Activated gamma-delta T cell treated with Interleukin-2 at 50 U/mL for 16 hours (primary cell): ENCODE data around the gene TBC1D9B.

Experiments used
- DNase-seq: peaks from one replicate; pipeline ENCODE4 v3.0.0-alpha.2; 2020

TBC1D9B gene

GRCh38 chr5:179868541-179868940, 39.2 kb downstream of the TBC1D9B start:
- no peak for DNase-seq

GRCh38 chr5:179867476-179867875, 40.2 kb downstream of the TBC1D9B start:
- DNase-seq, result no peak

DNA sequence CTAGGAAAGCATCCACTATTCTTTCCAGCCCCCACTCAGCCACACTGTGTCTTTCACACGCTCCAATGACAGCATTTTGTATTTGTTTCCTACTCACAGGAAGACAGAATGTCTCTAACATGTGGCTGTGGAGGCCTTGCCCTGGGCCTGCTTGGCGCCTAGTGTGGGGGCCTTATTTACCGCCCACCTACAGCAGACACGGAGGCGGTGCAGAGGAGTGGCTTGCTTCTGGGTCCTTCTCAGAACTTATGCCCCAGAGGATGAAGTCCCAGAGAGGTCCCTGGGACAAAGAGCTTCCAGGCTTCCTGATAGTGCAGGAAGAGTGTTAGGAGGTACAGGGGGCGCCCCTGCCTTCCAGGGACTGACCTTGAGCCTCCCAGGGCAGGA, 40.6 kb downstream of the TBC1D9B start:
- DNase-seq, result no peak

- DNase-seq, result no peak
Measured at GRCh38 chr5:179866241-179867078, 41.2 kb downstream of the TBC1D9B start.

DNA sequence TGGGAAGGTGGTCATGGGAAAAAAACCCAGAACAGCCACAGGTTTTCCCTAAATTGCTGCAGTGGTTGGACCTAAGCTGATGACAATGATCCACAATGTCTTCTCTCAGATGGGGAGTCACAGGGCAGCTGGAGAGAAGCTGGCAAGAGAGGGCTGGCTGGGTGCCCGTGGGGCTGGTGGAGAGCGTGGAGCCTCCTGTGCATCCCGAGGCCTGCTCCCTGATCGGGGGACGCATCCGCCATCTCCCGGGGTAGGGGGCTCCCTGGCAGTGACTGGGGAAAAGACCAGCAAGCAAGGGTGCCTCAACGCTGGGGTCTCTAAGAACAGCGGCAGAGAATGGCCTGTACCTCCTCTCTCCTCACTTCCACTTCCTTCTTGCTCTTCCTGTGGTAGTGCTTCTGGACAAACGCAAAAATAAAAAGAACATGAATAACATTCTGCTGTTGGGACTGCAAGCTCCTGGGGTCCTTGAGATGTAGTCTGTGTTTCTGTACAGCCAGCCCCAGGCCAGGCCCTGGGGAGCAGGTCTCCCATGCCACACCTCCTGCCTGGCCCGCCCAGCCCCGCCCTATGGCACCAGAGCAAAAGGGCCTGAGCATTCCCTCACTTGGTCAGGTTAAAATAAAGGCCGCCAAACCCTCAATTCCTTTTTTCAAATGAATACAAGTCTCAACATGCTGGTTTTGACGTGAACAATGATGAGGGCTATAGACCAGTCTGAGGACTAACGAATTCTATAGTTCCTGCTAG, 42.0 kb downstream of the TBC1D9B start:
- no peak for DNase-seq

- no peak for DNase-seq
Measured at GRCh38 chr5:179864686-179865085, 43.0 kb downstream of the TBC1D9B start.

- DNase-seq, result no peak
Measured at GRCh38 chr5:179863449-179864085, 44.1 kb downstream of the TBC1D9B start.

GRCh38 chr5:179862891-179863290, 44.8 kb downstream of the TBC1D9B start:
- DNase-seq, result no peak

DNA sequence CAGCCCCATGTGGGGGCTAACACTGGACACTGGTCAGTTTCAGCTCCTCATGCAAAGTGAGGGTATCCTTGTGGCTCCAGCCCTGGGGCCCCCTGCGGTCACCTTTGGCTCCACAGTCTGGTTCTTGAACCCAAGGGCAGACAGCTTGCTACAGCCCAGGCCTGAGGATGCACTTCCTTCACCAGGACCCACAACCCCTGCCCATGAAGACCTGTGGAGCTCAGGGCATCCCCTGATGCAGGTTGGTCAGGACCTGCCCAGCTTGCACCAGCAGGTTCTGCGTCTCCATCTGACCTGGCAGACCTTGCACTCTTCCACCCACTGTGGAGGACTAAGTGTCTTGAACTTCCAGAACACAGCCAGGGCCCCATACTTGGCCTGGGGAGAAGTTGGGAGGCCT, 45.4 kb downstream of the TBC1D9B start:
- DNase-seq, result no peak

DNA sequence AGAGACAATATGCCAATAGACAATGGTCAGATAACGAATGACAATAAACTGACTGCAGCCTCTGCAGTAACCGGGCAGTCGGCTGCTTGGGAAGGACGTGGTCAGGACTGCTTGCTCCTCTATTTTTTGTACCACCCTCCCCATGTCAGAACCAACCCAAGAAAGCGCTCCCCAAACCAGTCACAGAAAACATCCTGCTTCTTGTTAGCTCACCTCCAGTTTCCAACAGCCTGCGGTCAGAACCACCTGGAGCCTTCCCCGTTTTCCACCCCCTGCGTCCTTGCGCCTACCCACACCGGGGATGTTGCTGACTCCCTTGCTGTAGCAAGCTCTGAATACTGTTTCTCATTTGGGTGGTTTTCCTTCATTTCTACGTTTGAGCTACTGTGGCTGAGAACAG, 47.4 kb downstream of the TBC1D9B start:
- DNase-seq, result no peak

GRCh38 chr5:179858586-179859427, 48.9 kb downstream of the TBC1D9B start, which contains the start of gene MRNIP:
Gene MRNIP (minus strand): TSS chr5:179858817. CDS start chr5:179858796, 21 bp downstream.
- peak; percentile 86 for DNase-seq

- peak; percentile 40 for DNase-seq
Measured at GRCh38 chr5:179858241-179858585, 49.5 kb downstream of the TBC1D9B start.

GRCh38 chr5:179854356-179854755, 53.3 kb downstream of the TBC1D9B start:
- DNase-seq, result no peak

- DNase-seq, result no peak
Measured at GRCh38 chr5:179852993-179853547, 54.6 kb downstream of the TBC1D9B start.

- DNase-seq, result no peak
Measured at GRCh38 chr5:179841621-179842020, 66.1 kb downstream of the TBC1D9B start.

- DNase-seq, result no peak
Measured at GRCh38 chr5:179840766-179841165, 66.9 kb downstream of the TBC1D9B start.

GRCh38 chr5:179840321-179840720, 67.4 kb downstream of the TBC1D9B start:
- no peak for DNase-seq

GRCh38 chr5:179839328-179840256, 68.1 kb downstream of the TBC1D9B start:
- no peak for DNase-seq

DNA sequence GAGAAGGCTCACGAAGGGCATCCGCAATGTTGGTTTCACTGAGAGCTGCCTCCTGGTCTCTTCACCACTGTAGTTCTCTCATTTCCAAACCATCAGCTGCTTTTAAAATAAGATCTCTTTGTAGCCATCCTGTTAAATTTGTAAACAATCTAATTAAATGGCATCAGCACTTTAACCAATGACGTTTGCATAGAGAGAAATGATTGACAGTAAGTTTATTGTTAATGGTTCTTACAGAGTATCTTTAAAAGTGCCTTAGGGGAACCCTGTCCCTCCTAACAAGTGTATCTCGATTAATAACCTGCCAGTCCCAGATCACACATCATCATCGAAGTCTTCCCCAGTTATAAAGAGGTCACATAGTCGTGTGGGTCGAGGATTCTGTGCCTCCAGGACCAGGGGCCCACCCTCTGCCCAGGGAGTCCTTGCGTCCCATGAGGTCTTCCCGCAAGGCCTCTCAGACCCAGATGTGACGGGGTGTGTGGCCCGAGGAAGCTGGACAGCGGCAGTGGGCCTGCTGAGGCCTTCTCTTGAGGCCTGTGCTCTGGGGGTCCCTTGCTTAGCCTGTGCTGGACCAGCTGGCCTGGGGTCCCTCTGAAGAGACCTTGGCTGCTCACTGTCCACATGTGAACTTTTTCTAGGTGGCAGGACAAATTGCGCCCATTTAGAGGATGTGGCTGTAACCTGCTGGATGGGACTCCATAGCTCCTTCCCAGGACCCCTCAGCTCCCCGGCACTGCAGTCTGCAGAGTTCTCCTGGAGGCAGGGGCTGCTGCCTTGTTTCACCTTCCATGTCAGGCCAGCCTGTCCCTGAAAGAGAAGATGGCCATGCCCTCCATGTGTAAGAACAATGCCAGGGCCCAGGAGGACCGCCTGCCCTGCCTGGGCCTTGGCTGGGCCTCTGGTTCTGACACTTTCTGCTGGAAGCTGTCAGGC, 70.4 kb downstream of the TBC1D9B start:
- no peak for DNase-seq
